Measurements from ENCODE around the gene PTPRN2.

DNA sequence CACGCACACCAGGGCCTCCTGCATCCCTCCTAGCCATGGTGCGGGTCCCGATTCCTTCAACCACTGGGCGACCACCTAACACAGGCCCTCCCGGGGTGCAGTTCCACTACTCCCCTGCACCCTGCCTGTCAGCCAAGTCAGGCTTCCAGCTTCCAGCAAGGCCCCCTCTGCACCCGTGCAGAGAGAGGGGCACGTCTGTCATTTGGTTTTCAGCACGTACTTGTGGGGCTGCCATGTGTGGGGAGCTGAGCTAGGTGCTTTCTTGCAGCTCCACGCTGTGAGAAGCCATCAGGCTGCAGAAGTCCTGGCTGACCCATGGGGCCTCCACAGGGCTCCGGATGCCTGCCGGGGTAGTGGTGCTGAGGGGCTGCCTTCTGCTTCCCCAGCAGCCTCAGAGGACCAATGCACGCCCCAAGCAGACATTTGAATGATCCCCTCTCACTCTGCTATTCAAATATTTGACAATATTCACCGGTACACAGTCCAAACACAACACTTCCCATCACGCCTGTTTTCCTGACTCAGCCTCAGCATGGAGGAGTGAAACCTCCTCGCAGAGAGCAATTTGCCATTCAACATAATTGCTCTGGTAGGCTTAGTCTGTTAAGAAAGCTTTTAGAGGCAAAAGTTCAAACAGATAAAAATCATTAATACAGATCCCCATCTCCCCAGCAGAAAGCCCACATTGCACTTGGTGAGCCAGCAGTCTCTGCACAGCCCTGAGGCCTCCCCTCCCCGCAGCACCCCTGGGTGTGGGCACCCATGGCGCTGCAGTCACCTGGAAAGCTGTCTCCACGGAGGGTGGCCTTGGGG is 449.9 kb downstream of the PTPRN2 start:
- TF ChIP-seq, protein P1, sequence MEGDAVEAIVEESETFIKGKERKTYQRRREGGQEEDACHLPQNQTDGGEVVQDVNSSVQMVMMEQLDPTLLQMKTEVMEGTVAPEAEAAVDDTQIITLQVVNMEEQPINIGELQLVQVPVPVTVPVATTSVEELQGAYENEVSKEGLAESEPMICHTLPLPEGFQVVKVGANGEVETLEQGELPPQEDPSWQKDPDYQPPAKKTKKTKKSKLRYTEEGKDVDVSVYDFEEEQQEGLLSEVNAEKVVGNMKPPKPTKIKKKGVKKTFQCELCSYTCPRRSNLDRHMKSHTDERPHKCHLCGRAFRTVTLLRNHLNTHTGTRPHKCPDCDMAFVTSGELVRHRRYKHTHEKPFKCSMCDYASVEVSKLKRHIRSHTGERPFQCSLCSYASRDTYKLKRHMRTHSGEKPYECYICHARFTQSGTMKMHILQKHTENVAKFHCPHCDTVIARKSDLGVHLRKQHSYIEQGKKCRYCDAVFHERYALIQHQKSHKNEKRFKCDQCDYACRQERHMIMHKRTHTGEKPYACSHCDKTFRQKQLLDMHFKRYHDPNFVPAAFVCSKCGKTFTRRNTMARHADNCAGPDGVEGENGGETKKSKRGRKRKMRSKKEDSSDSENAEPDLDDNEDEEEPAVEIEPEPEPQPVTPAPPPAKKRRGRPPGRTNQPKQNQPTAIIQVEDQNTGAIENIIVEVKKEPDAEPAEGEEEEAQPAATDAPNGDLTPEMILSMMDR (IDR thresholded peaks at IDR 0.05 in 2 of 3, conservative IDR thresholded peaks at IDR 0.05 in 1 of 3; ENCODE audit: borderline replicate concordance in 1 of 3, insufficient read depth in 1 of 3, low read depth in 2 of 3, low read length in 2 of 3): no peak
- no peak for TF ChIP-seq POLR2A (IDR thresholded peaks at IDR 0.05; ENCODE audit: borderline replicate concordance, extremely low read depth, insufficient read depth, insufficient read length)
